Mucosa of stomach (tissue), 1 donor: ENCODE data around the gene GNGT2.
A peak's percentile ranks its signal among the peaks of the same experiment; 100 is the strongest.

Experiments used
- H3K27me3 ChIP-seq: one replicate; pipeline ENCODE4 v1.7.0; 2013; ENCODE audit warnings: mild to moderate bottlenecking, low read length; ENCODE audit not compliant: control insufficient read depth, insufficient read depth
- H3K36me3 ChIP-seq: one replicate; pipeline ENCODE4 v1.7.0; 2013; ENCODE audit warnings: low read length; ENCODE audit not compliant: control insufficient read depth, insufficient read depth
- H3K4me1 ChIP-seq: one replicate; pipeline ENCODE4 v1.7.0; 2013; ENCODE audit warnings: mild to moderate bottlenecking, low read length; ENCODE audit not compliant: control insufficient read depth, insufficient read depth
- H3K4me3 ChIP-seq: one replicate; pipeline ENCODE4 v1.7.0; 2013; ENCODE audit warnings: low read length
- H3K9ac ChIP-seq: one replicate; pipeline ENCODE4 v1.7.0; 2013; ENCODE audit warnings: mild to moderate bottlenecking, low read length, moderate library complexity
- H3K9me3 ChIP-seq: one replicate; pipeline ENCODE4 v1.7.0; 2013; ENCODE audit warnings: mild to moderate bottlenecking, low read length, moderate library complexity; ENCODE audit not compliant: control insufficient read depth
- donor health status: Pancreatic carcinoma.

Gene GNGT2

DNA sequence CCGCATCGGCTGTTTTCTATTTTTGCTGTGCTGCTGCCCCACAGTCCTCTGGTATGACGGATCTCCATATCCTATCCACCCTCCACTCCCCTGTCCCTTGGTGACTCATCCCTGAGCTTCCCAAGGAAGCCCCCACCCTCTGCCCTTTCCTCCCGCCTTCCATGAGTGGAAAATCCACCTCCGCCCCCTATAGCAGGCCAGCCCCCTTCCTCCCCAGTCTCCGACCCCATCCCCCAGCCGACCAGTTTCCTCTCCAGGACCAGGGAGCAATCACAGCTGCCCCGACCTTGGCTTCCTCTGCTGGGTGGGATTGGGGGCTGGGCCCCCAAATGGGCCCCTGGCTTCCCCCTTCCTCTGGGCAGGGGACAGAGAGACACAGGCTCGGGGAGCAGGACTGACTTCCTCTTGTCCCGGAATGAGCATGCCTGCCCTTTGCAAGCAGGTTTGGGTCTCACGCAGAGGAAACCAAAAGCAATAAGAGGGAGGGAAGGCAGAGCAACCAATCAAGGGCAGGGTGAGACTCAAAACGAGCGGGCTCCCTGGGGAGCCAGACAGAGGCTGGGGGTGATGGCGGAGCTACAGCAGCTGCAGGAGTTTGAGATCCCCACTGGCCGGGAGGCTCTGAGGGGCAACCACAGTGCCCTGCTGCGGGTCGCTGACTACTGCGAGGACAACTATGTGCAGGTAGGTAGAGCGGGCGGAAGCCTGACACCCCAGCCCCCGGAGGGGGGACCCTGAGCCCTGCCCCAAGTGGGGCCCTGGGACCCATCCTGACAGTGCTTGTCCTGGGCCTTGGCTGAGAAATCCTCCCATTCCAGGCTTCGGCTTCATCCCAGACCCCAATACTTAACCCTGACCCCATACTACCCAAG is at the start of gene GNGT2, which contains the start of gene ABI3:
Gene GNGT2 (minus strand): TSS at position 417 of the 872 bp plus-strand sequence. CDS start 3,152 bp downstream, outside the sequence.
Gene ABI3 (plus strand): TSS at position 550 of the 872 bp plus-strand sequence. CDS start 18 bp downstream, at position 568.
- Histone ChIP-seq H3K9ac (peak within 1 kb of the TSS; percentile 29), H3K36me3 (no peaks in the 10 kb centered on the region), H3K27me3 (peaks cover 16% of the 10 kb centered on the region), H3K9me3 (no peaks in the 10 kb centered on the region), H3K4me1 (no peaks in the 10 kb centered on the region), H3K4me3 (no peak within 1 kb of the TSS)

DNA sequence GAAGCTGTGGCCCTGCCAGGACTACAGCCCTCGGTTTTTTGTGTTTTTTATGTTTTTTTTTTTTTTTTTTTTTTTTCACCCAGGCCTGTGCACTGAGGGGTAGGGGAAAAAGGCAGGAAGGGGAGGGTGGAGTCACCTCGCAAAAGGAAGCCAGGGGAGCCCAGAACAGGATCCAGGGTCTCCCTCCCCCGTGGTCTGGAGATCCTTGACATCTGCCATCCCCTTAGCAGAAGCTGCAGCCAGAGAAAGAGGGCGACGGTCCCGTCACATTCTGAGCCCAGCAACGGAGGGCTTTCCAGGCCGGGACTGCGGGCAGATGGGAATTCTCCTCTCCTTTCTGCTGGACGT is 49.3 kb upstream of the GNGT2 start:
- Histone ChIP-seq H3K27me3 (peaks cover 10% of the 10 kb centered on the region), H3K9ac (peak overlapping the region; percentile 55), H3K9me3 (no peaks in the 10 kb centered on the region), H3K36me3 (no peaks in the 10 kb centered on the region), H3K4me3 (no peak overlapping the region), H3K4me1 (peaks cover 5% of the 10 kb centered on the region)

DNA sequence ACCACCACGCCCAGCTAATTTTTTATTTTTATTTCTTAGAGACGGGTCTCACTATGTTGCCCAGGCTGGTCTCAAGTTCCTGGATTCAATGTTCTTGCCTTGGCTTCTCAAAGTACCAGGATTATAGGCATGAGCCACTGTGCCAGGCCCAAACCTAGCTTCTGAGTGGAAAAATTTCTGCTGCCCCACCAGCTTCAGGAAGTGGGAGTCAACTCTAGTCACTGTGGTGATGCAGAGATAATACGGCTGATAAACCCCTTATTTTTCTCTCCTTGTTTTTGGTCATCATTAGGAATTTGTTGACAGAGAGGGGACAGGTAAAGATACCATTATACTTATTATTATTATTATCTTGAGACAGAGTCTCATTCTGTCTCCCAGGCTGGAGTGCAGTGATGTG is 48.0 kb upstream of the GNGT2 start:
- H3K9ac ChIP-seq: no peak overlapping the region
- H3K4me1 ChIP-seq: peaks cover 5% of the 10 kb centered on the region
- peaks cover 10% of the 10 kb centered on the region for H3K27me3 ChIP-seq
- no peaks in the 10 kb centered on the region for H3K36me3 ChIP-seq
- H3K4me3 ChIP-seq: no peak overlapping the region
- no peaks in the 10 kb centered on the region for H3K9me3 ChIP-seq

DNA sequence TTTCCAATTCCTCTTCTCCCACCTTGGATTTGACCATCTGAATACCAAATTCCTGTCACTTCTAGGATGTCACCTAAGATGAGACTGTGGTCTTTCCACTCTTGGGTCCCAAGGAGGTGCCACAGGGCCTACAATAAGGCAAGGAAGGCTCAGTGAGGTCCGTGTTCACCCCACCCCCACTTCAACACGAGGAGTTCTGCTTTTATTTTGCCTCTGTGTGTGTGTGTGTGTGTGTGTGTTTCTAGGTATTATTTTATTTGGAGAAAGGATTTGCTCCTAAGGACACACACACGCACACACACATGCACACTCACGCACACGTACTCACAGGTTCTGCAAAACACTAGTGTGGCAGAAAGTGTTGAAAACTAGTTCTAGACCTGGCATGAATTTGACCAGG is 44.8 kb upstream of the GNGT2 start:
- Histone ChIP-seq H3K9ac (no peak overlapping the region), H3K4me3 (no peak overlapping the region), H3K9me3 (no peaks in the 10 kb centered on the region), H3K4me1 (no peaks in the 10 kb centered on the region), H3K27me3 (peaks cover 4% of the 10 kb centered on the region), H3K36me3 (no peaks in the 10 kb centered on the region)

GRCh38 chr17:49254066-49254465 is 43.7 kb upstream of the GNGT2 start:
- H3K9me3 ChIP-seq: no peaks in the 10 kb centered on the region
- no peaks in the 10 kb centered on the region for H3K4me1 ChIP-seq
- H3K36me3 ChIP-seq: no peaks in the 10 kb centered on the region
- no peak overlapping the region for H3K4me3 ChIP-seq
- no peak overlapping the region for H3K9ac ChIP-seq
- H3K27me3 ChIP-seq: peaks cover 7% of the 10 kb centered on the region

DNA sequence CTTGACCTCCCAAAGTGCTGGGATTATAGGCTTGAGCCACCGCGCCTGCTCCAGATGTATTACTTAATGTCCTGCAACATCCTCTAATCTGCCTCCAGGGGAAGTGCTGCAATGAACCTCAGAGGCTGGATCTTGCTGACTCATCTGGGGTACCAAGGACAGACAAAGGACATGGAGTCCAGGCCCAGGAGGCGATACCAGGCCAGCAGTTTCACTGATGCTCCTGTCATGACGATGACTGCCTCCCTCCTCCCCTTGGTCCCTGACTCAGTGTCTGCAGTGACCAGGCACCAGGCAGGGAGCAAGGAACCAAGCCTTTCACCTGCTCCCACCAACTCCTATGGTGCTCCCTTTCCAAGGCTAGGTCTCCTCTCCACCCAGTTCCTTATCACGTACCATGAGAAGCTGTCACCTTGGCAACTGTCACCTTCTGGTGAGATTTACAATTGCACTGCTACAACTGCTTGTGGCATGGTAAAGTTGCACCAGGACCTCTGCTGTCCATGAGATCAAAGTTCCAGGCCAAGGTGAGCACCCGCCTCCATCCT is 41.8 kb upstream of the GNGT2 start:
- Histone ChIP-seq H3K36me3 (no peaks in the 10 kb centered on the region), H3K9me3 (no peaks in the 10 kb centered on the region), H3K27me3 (peaks cover 11% of the 10 kb centered on the region), H3K9ac (no peak overlapping the region), H3K4me3 (no peak overlapping the region), H3K4me1 (no peaks in the 10 kb centered on the region)

GRCh38 chr17:49249890-49250522 is 39.6 kb upstream of the GNGT2 start:
- Histone ChIP-seq H3K36me3 (no peaks in the 10 kb centered on the region), H3K9me3 (no peaks in the 10 kb centered on the region), H3K4me3 (no peak overlapping the region)

GRCh38 chr17:49249292-49249794 is 39.0 kb upstream of the GNGT2 start:
- H3K27me3 ChIP-seq: peaks cover 11% of the 10 kb centered on the region
- H3K4me3 ChIP-seq: no peak overlapping the region
- no peak overlapping the region for H3K9ac ChIP-seq
- H3K9me3 ChIP-seq: no peaks in the 10 kb centered on the region
- H3K36me3 ChIP-seq: no peaks in the 10 kb centered on the region
- H3K4me1 ChIP-seq: no peaks in the 10 kb centered on the region

More at GRCh38 chr17:49249890-49250522, 39.6 kb upstream of the GNGT2 start:
- peaks cover 11% of the 10 kb centered on the region for H3K27me3 ChIP-seq
- no peak overlapping the region for H3K9ac ChIP-seq
- no peaks in the 10 kb centered on the region for H3K4me1 ChIP-seq

DNA sequence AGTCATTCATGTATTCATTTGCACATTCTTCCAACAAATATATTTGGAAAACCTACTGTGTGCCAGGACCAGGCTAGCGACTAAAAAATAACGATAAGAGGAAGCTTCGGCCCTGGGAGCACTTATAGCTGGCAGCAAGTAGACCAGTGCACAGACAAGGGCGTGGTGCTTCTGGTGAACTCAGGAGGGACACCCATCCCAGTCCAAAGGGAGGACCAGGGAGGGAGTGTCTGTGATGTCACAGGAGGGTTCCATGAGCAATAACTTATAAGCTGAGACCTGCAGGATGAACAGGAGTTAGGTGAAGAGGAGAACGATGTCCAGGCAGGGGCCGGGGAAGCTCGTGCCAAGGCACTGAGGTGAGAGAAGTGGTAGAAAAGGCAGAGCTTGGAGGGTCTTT is 37.6 kb upstream of the GNGT2 start:
- Histone ChIP-seq H3K36me3 (no peaks in the 10 kb centered on the region), H3K27me3 (peaks cover 11% of the 10 kb centered on the region), H3K9ac (no peak overlapping the region), H3K4me3 (no peak overlapping the region), H3K4me1 (no peaks in the 10 kb centered on the region), H3K9me3 (no peaks in the 10 kb centered on the region)

GRCh38 chr17:49244839-49245238 is 34.5 kb upstream of the GNGT2 start:
- H3K27me3 ChIP-seq: peaks cover 11% of the 10 kb centered on the region
- H3K4me3 ChIP-seq: no peak overlapping the region
- H3K4me1 ChIP-seq: no peaks in the 10 kb centered on the region
- no peaks in the 10 kb centered on the region for H3K9me3 ChIP-seq
- H3K36me3 ChIP-seq: no peaks in the 10 kb centered on the region
- no peak overlapping the region for H3K9ac ChIP-seq

- H3K4me1 ChIP-seq: no peaks in the 10 kb centered on the region
- no peak overlapping the region for H3K4me3 ChIP-seq
- peaks cover 3% of the 10 kb centered on the region for H3K27me3 ChIP-seq
- no peaks in the 10 kb centered on the region for H3K36me3 ChIP-seq
- H3K9me3 ChIP-seq: no peaks in the 10 kb centered on the region
- H3K9ac ChIP-seq: no peak overlapping the region
These were observed 32.4 kb upstream of the GNGT2 start for GRCh38 chr17:49242813-49243212.
